ENCODE measurements around the gene DHX38. TPM values are rescaled to one million over a fixed set of nuclear protein-coding genes. Genes with fewer than 3 reads are reported as not detected.

The DHX38 gene
- total and polyA plus RNA-seq, 4 experiments from 2014 or later: 16.9 to 120 (median 76.0) TPM

DNA sequence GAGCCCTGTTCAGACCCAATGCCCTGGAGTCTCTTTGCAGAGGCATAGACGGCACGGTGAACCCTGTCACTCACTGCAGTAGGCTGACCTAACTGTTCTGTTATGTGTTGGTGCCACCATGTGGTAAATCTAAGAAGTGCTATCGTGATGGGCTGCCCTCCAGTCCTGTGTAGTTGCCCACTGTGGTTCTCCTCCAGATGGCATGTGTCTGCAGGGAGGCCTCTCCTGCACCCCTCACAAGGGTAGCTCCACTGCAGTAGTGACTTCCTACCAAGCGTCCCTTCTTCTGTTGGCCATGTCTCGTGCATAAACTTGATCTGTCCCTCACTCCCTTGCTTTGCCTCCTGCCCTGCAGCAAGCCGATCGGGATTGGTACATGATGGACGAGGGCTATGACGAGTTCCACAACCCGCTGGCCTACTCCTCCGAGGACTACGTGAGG, 5.8 kb downstream of the DHX38 start:
- no peaks in the 10 kb centered on the region for H3K27me3 Mint-ChIP-seq
- peaks cover 87% of the 10 kb centered on the region for H3K36me3 ChIP-seq (ENCODE audit: insufficient read depth, low read length)
- H3K4me1 ChIP-seq (ENCODE audit: insufficient read depth, low read length): peaks cover 18% of the 10 kb centered on the region
- peak; percentile 19 to 46 (median 38) for DNase-seq
- H3K27ac ChIP-seq (ENCODE audit: low read depth, low read length): no peak overlapping the region
- intact Hi-C loops (cut with micrococcal nuclease): loop anchor here (1.0 to 10.0 kb wide), 2 partner anchors 33 to 375 kb away; partner anchors contain the start of gene PHLPP2
- no peaks in the 10 kb centered on the region for H3K9me3 Mint-ChIP-seq
- no peak overlapping the region for H3K4me3 Mint-ChIP-seq
- peaks cover 15 to 21% (median 17%) of the 10 kb centered on the region in 4 donors for H3K4me1 Mint-ChIP-seq
- H3K27me3 ChIP-seq (ENCODE audit: insufficient read depth, low read length): no peaks in the 10 kb centered on the region
- CTCF ChIA-PET (ENCODE audit: partially characterized antibody): interaction anchor here (1.4 kb wide), 2 partner anchors 14 to 33 kb away, joined by 3 to 4 read pairs; no protein-coding TSS in a partner anchor
- H3K36me3 Mint-ChIP-seq: peaks cover 81 to 88% of the 10 kb centered on the region in 2 donors
- no peak overlapping the region for H3K4me3 ChIP-seq (ENCODE audit: low read length in 2 of 2)
- POLR2A ChIA-PET (ENCODE audit: partially characterized antibody): no interaction called here
- no peaks in the 10 kb centered on the region for H3K9me3 ChIP-seq (ENCODE audit: control insufficient read depth in 1 of 2, low read length in 2 of 2)
- peak overlapping the region in 1 of 7 donors; percentile 83 for H3K27ac Mint-ChIP-seq

DNA sequence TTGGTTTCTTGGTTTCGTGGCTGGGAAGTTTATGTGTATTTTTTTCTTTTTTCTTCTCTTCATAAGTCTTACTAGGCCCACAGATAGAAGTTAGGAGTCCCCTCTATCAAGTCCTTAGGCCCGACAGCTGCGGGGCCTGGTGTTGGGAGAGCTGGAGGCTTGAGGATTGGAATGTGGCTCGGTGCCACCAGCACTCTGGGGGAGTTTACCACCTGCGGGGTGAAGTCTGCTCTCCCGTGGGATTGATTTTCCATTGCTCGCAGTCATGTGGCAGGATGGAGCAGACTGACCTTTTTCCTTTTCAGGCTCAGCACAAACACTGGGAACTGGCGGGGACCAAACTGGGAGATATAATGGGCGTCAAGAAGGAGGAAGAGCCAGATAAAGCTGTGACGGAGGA, 7.5 kb downstream of the DHX38 start:
- Histone ChIP-seq H3K27me3 (ENCODE audit: insufficient read depth, low read length) (no peaks in the 10 kb centered on the region), H3K4me3 (ENCODE audit: low read length in 2 of 2) (no peak overlapping the region), H3K9me3 (ENCODE audit: control insufficient read depth in 1 of 2, low read length in 2 of 2) (no peaks in the 10 kb centered on the region), H3K36me3 (ENCODE audit: insufficient read depth, low read length) (peaks cover 99% of the 10 kb centered on the region), H3K4me1 (ENCODE audit: insufficient read depth, low read length) (peaks cover under 1% of the 10 kb centered on the region), H3K27ac (ENCODE audit: low read depth, low read length) (no peak overlapping the region)
- no peaks in the 10 kb centered on the region for H3K27me3 Mint-ChIP-seq
- peaks cover 88 to 99% of the 10 kb centered on the region in 2 donors for H3K36me3 Mint-ChIP-seq
- no peak overlapping the region for H3K4me3 Mint-ChIP-seq
- no peak for DNase-seq
- intact Hi-C loops (cut with micrococcal nuclease): no loop called here
- POLR2A ChIA-PET (ENCODE audit: partially characterized antibody): no interaction called here
- H3K27ac Mint-ChIP-seq: no peak overlapping the region
- CTCF ChIA-PET (ENCODE audit: partially characterized antibody): no interaction called here
- peaks cover 0 to 5% (median 2%) of the 10 kb centered on the region in 4 donors for H3K4me1 Mint-ChIP-seq
- H3K9me3 Mint-ChIP-seq: no peaks in the 10 kb centered on the region

DNA sequence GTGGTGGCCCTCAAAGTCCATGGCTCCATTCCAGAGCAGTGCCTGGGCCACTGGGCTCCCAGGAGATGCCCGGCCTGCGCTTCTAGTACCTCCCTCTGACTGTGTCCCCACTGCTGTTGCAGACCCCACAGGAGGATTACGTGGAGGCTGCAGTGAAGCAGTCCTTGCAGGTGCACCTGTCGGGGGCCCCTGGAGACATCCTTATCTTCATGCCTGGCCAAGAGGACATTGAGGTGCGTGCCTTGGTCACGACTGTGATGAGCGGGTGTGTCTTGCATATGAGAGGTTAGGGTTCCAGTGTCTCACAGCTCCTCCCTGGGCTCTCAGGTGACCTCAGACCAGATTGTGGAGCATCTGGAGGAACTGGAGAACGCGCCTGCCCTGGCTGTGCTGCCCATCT, 11.3 kb downstream of the DHX38 start:
- DNase-seq: no peak
- Histone ChIP-seq H3K4me3 (ENCODE audit: low read length in 2 of 2) (no peak overlapping the region), H3K4me1 (ENCODE audit: insufficient read depth, low read length) (no peaks in the 10 kb centered on the region), H3K27me3 (ENCODE audit: insufficient read depth, low read length) (no peaks in the 10 kb centered on the region), H3K27ac (ENCODE audit: low read depth, low read length) (no peak overlapping the region), H3K36me3 (ENCODE audit: insufficient read depth, low read length) (peaks cover 100% of the 10 kb centered on the region), H3K9me3 (ENCODE audit: control insufficient read depth in 1 of 2, low read length in 2 of 2) (no peaks in the 10 kb centered on the region)
- POLR2A ChIA-PET (ENCODE audit: partially characterized antibody): interaction anchor here (1.4 kb wide), 1 partner anchor 10 kb away, joined by 3 read pairs; no protein-coding TSS in a partner anchor
- no peaks in the 10 kb centered on the region for H3K27me3 Mint-ChIP-seq
- intact Hi-C loops (cut with micrococcal nuclease): no loop called here
- no peak overlapping the region for H3K27ac Mint-ChIP-seq
- no peak overlapping the region for H3K4me3 Mint-ChIP-seq
- peaks cover 82 to 100% of the 10 kb centered on the region in 2 donors for H3K36me3 Mint-ChIP-seq
- H3K9me3 Mint-ChIP-seq: no peaks in the 10 kb centered on the region
- CTCF ChIA-PET (ENCODE audit: partially characterized antibody): no interaction called here
- H3K4me1 Mint-ChIP-seq: no peaks in the 10 kb centered on the region

DNA sequence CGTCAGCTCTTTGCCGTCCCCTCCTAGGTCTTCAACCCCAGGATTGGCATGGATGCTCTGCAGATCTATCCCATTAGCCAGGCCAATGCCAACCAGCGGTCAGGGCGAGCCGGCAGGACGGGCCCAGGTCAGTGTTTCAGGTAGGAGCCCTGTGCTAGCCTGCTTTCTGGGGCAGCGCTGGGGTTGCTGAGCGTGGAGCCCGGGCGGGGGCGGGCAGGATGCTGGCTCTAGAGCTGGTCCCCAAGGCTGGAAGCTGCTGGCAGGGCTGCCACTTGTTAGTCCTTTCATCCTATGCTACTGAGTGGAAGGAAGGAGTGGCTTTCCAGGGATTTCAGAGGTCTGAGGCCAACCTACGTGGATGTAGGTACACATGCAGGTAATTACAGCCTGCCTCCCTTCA, 12.3 kb downstream of the DHX38 start:
- DNase-seq: no peak
- no peaks in the 10 kb centered on the region for H3K27me3 Mint-ChIP-seq
- no peak overlapping the region for H3K27ac Mint-ChIP-seq
- no peak overlapping the region for H3K27ac ChIP-seq (ENCODE audit: low read depth, low read length)
- no peak overlapping the region for H3K4me3 Mint-ChIP-seq
- H3K9me3 ChIP-seq (ENCODE audit: control insufficient read depth in 1 of 2, low read length in 2 of 2): no peaks in the 10 kb centered on the region
- peaks cover 99% of the 10 kb centered on the region for H3K36me3 ChIP-seq (ENCODE audit: insufficient read depth, low read length)
- ChIA-PET POLR2A (ENCODE audit: partially characterized antibody) (no interaction called here), CTCF (ENCODE audit: partially characterized antibody) (no interaction called here)
- no peak overlapping the region for H3K4me3 ChIP-seq (ENCODE audit: low read length in 2 of 2)
- no peaks in the 10 kb centered on the region for H3K4me1 ChIP-seq (ENCODE audit: insufficient read depth, low read length)
- no peaks in the 10 kb centered on the region for H3K9me3 Mint-ChIP-seq
- no peaks in the 10 kb centered on the region for H3K4me1 Mint-ChIP-seq
- H3K27me3 ChIP-seq (ENCODE audit: insufficient read depth, low read length): no peaks in the 10 kb centered on the region
- intact Hi-C loops (cut with micrococcal nuclease): no loop called here
- peaks cover 85 to 100% of the 10 kb centered on the region in 2 donors for H3K36me3 Mint-ChIP-seq

DNA sequence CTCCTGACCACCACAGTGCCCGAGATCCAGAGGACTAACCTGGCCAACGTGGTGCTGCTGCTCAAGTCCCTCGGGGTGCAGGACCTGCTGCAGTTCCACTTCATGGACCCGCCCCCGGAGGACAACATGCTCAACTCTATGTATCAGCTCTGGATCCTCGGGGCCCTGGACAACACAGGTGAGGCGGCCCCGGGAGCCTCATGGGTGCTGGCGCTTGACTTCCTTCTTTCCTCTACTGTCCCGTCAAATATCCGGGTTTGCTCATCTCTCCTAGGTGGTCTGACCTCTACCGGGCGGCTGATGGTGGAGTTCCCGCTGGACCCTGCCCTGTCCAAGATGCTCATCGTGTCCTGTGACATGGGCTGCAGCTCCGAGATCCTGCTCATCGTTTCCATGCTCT, 13.7 kb downstream of the DHX38 start:
- Histone ChIP-seq H3K4me1 (ENCODE audit: insufficient read depth, low read length) (no peaks in the 10 kb centered on the region), H3K9me3 (ENCODE audit: control insufficient read depth in 1 of 2, low read length in 2 of 2) (no peaks in the 10 kb centered on the region), H3K27ac (ENCODE audit: low read depth, low read length) (no peak overlapping the region), H3K36me3 (ENCODE audit: insufficient read depth, low read length) (peaks cover 98% of the 10 kb centered on the region), H3K27me3 (ENCODE audit: insufficient read depth, low read length) (no peaks in the 10 kb centered on the region), H3K4me3 (ENCODE audit: low read length in 2 of 2) (no peak overlapping the region)
- CTCF ChIA-PET (ENCODE audit: partially characterized antibody): no interaction called here
- Mint-ChIP-seq H3K4me1 (no peaks in the 10 kb centered on the region), H3K9me3 (no peaks in the 10 kb centered on the region), H3K27me3 (no peaks in the 10 kb centered on the region), H3K27ac (peak overlapping the region in 1 of 7 donors; percentile 42), H3K36me3 (peaks cover 84 to 100% of the 10 kb centered on the region in 2 donors), H3K4me3 (no peak overlapping the region)
- intact Hi-C loops (cut with micrococcal nuclease): no loop called here
- no peak for DNase-seq
- POLR2A ChIA-PET (ENCODE audit: partially characterized antibody): interaction anchor here (1.6 kb wide), 1 partner anchor 12 kb away, joined by 3 read pairs; no protein-coding TSS in a partner anchor

DNA sequence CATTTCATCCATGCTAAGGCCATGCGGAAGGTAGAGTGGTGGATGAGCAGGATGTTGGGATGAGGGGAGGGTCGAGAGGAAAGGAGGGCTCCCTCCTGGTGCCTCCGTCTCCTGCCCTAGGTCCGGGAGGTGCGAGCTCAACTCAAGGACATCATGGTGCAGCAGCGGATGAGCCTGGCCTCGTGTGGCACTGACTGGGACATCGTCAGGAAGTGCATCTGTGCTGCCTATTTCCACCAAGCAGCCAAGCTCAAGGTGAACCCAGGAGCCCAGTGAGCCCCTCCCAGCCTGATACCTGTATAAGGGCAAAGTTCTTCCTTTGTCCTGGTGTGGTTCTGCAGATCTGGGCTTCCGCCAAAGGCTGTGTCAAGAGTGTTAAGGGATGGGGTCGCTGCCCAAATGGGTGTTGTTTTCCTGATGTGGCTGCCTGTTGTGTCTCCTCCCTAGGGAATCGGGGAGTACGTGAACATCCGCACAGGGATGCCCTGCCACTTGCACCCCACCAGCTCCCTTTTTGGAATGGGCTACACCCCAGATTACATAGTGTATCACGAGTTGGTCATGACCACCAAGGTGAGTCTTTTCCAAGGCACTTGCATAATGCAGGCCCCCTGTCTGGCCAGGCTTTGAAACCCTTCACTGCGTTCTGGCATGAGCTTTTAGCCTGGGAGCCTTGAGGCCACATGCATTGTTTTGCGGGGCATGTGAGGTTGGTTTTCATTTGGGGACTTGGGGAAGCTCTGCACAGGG, 14.9 kb downstream of the DHX38 start:
- DNase-seq: no peak
- no peaks in the 10 kb centered on the region for H3K27me3 Mint-ChIP-seq
- H3K4me1 Mint-ChIP-seq: no peaks in the 10 kb centered on the region
- H3K4me3 Mint-ChIP-seq: no peak overlapping the region
- no peaks in the 10 kb centered on the region for H3K9me3 ChIP-seq (ENCODE audit: control insufficient read depth in 1 of 2, low read length in 2 of 2)
- CTCF ChIA-PET (ENCODE audit: partially characterized antibody): no interaction called here
- intact Hi-C loops (cut with micrococcal nuclease): no loop called here
- no peaks in the 10 kb centered on the region for H3K4me1 ChIP-seq (ENCODE audit: insufficient read depth, low read length)
- no peak overlapping the region for H3K27ac ChIP-seq (ENCODE audit: low read depth, low read length)
- peaks cover 0 to 2% (median 0%) of the 10 kb centered on the region in 8 donors for H3K9me3 Mint-ChIP-seq
- peaks cover 78 to 98% of the 10 kb centered on the region in 2 donors for H3K36me3 Mint-ChIP-seq
- no peak overlapping the region for H3K4me3 ChIP-seq (ENCODE audit: low read length in 2 of 2)
- no peaks in the 10 kb centered on the region for H3K27me3 ChIP-seq (ENCODE audit: insufficient read depth, low read length)
- H3K36me3 ChIP-seq (ENCODE audit: insufficient read depth, low read length): peaks cover 87% of the 10 kb centered on the region
- POLR2A ChIA-PET (ENCODE audit: partially characterized antibody): no interaction called here
- H3K27ac Mint-ChIP-seq: no peak overlapping the region

DNA sequence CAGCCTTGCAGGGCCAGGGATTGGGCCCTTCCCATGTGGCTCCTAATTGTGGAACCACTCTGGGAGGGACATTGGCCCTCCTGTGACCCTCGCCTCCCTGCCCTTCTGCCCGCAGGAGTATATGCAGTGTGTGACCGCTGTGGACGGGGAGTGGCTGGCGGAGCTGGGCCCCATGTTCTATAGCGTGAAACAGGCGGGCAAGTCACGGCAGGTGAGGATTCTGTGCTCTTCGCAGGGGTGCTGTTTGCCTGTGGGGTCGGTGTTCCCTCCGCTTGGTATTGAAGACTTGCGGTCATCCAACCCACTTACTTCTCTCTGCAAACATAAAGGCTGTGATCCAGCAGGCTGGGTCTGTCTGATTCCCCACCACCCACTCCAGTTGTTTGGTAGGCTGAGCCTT, 15.7 kb downstream of the DHX38 start:
- no peak overlapping the region for H3K27ac Mint-ChIP-seq
- ChIA-PET CTCF (ENCODE audit: partially characterized antibody) (no interaction called here), POLR2A (ENCODE audit: partially characterized antibody) (no interaction called here)
- no peaks in the 10 kb centered on the region for H3K27me3 Mint-ChIP-seq
- DNase-seq: no peak
- H3K36me3 Mint-ChIP-seq: peaks cover 72 to 91% of the 10 kb centered on the region in 2 donors
- H3K4me1 ChIP-seq (ENCODE audit: insufficient read depth, low read length): no peaks in the 10 kb centered on the region
- peaks cover 79% of the 10 kb centered on the region for H3K36me3 ChIP-seq (ENCODE audit: insufficient read depth, low read length)
- H3K9me3 ChIP-seq (ENCODE audit: control insufficient read depth in 1 of 2, low read length in 2 of 2): no peaks in the 10 kb centered on the region
- no peaks in the 10 kb centered on the region for H3K27me3 ChIP-seq (ENCODE audit: insufficient read depth, low read length)
- no peak overlapping the region for H3K27ac ChIP-seq (ENCODE audit: low read depth, low read length)
- H3K9me3 Mint-ChIP-seq: peaks cover 0 to 2% (median 0%) of the 10 kb centered on the region in 8 donors
- no peak overlapping the region for H3K4me3 ChIP-seq (ENCODE audit: low read length in 2 of 2)
- no peaks in the 10 kb centered on the region for H3K4me1 Mint-ChIP-seq
- intact Hi-C loops (cut with micrococcal nuclease): no loop called here
- H3K4me3 Mint-ChIP-seq: no peak overlapping the region

Data from CD4-positive, alpha-beta memory T cell (primary cell).